ENCODE results near the gene STK4.

GRCh38 chr20:45103072-45103471, 136.8 kb downstream of the STK4 start:
- no peak for TF ChIP-seq POLR2AphosphoS5 (IDR thresholded peaks at IDR 0.05; ENCODE audit: low read depth, low read length)
- TF ChIP-seq REST (IDR thresholded peaks at IDR 0.05; ENCODE audit: insufficient read depth in 1 of 2, low read depth in 2 of 2, low read length in 2 of 2): no peak
- no peak for TF ChIP-seq SIN3A (IDR thresholded peaks at IDR 0.05; ENCODE audit: borderline replicate concordance, insufficient read depth, low read length)
- TF ChIP-seq TAF1 (IDR thresholded peaks at IDR 0.05; ENCODE audit: borderline replicate concordance, insufficient read depth, low read length): no peak
